ENCODE results near the gene SYNGR3.
A peak's percentile ranks its signal among the peaks of the same experiment; 100 is the strongest.

Gene SYNGR3

DNA sequence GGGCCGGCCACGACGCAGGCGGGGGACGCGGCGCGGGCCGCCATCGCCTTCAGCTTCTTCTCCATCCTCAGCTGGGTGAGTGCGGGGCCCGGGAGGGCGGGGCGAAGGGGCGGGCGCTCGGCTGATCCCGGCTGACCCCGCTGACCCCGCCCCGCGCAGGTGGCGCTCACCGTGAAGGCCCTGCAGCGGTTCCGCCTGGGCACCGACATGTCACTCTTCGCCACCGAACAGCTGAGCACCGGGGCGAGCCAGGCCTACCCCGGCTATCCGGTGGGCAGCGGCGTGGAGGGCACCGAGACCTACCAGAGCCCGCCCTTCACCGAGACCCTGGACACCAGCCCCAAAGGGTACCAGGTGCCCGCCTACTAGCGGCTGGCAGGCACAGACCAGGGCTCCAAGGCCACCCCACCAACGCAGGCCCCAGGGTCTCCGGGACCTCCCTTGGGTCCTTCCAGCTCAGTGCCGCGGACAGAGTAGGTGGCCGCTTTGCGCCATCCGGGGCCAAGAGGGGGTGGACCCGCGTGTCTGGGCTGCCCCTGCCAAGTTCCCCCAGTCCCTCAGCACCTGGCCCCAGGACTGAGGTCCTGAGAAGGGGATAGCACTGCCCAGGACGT is 3.0 kb downstream of the SYNGR3 start:
- no peak for DNase-seq

DNA sequence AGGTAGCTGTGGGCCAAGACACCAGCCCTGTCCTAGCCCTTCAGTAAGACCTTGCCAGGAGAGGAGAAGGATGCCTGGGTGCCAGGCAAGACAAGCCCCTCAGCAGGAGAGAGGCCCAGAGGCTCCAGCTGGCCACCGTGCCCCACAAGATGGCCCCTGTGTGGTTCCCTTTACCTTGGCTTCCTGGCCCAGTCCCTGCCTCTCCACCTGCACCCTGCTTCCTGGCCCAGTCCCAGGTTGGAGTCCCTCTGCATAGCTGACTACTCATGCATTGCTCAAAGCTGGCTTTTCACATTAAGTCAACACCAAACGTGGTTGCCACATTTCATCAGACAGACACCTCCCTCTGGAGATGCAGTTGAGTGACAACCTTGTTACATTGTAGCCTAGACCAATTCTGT is 4.0 kb downstream of the SYNGR3 start:
- DNase-seq: peak; percentile 54 to 65

DNA sequence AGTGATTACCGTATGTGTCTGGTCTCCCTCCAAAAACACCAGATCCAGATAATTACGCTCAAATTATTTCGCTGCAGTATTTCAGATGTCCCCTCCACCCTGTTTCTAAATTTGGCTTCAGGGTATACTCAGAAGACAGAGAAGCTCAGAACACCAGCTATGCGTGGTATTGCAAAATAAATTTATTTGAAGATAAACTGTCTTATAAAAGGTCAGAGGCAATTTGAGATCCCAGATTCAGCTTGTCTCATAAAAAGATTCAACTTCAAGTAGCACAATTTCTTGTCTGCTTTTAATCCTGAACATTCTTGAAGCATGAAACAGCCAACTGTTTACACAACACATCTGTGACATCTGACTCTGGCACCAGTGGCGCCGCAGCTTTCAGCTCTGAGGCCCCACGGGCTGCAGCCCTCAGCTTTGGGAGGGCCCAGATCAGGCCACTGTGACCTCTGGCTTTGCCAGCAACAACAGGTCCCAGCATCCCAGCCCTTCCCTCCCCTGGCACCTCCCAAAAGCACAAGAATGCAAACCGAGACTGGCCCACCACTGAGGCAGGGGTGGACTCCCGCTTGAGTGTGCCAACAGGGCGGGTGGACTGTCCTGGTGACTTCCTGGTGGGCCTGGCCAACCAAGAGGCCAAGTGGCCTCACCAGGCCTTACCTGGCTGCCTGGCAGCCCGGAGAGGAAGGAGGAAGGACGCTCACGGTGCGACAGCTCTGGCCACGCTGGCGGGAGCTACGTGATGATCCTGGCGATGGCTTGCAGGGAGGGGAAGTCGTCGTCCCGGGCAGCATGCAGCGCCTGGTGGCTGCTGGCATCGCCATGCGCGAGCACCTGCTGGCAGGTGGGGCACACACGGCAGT is 8.0 kb downstream of the SYNGR3 start:
- no peak for DNase-seq

DNA sequence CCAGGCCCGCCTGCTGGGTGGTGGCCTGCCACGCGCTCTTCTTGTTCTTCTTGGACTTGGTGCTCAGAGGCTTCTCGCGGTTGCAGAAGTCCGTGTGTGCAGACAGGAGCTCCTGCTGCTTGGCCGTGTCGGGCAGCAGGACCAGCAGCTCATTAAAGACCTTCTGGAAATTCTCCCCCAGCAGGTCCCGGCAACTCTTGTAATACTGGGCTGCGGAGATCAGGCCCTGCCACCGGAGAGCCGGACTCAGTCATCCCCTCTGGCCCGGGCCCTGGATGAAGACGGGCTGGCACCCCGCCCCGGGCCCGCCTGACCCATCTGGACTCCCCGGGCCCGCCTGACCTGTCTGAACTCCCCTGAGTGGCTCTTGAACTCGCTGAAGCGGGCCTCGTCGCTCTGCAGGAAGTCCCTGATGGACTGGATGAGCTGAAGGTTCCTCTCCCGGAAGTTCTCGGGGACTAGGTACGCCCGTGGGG is 8.6 kb downstream of the SYNGR3 start:
- no peak for DNase-seq

DNA sequence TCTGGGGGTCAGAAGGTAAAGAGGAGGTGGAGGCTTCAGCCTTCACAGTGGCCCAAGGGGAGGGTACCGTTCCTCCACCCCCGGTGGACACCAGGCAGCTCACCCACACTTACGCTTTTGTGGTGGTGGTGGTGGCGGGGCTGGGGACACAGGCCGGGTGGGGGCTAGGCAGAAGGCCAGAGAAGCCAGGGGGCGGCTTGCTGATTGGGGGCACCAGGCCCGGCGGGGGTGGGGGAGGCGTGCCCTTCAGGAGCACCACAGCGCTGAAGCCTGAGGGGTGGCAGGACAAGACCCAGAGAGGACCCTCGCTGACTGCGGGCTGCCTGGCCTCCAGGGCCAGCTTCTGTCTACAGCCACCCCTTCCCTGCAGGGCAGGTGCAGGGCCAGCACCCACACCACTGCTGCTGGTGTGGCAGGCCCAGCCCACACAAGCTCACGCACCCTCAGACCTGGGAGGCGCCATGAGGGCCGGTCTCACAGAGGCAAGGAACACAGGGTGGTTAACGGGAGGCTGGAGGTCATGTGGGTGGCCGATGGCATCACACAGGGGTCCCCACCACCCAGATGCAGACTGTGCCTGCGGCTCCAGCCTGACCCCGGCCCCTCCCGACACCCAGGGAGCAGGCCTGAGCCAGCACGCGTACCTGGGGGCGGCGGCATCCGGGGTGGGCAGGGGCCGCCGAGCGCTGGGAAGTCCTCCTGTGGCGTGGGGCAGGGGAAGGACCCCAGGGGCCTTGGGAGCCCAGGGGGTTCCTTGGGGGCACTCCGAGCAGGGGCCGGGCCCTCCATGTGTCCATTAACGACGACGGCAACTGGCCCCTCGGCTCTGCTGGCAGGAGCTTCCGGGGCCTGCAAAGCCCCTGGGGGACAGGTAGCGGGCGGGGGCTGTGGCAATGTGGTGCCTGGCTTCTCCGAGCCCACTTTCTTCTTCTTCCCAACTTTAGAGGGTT is 9.4 kb downstream of the SYNGR3 start:
- DNase-seq: no peak

DNA sequence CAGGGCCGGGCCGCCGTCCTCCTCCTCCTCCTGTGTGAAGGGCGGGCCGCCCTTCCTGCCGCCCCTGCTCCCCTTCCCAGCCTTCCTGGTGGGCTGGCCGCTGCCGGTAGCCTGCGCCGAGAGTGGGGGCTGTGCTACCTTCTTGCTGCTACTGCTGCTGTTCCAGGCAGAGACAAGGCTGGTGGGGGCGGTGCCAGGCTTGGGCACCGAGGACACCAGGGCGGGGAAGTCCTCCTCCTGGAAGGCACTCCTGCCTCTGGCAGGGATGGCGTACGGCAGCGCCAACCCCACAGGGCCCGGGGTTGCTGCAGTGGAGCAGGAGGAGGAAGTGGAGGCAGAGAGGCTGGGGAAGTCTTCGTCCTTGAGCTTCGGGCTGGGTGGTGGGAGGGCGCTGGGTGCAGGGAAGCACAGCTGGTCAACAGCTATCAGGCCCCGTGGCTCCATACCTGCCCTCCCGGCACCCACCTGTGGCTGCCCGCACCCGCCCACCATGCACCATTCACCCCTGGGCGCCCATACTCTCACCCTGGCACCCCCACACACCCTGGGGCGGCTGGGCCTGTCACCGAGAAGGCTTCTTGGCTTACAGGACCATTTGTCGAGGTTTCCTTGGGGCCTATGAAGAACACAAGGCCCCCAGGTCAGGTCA is 10.2 kb downstream of the SYNGR3 start:
- DNase-seq: no peak

DNA sequence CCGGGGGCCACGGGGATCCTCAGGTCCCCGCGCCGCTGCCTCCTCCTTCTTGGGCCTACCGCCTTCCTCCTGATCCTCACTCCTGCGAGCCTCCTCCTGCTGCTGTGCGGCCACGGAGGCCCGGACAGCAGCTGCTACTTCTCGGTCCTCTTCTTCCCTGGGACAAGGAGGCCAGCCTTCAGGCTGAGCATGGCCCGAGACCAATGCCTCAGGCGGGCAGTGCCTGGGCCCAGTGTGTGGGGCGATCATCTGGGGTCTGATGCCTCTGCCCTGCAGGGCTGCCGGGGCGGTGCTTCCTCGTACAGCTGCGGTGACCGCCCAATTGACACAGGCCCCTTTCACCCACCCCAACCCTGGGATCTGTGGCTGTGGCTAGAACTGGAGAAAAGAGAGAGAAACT is 11.3 kb downstream of the SYNGR3 start:
- DNase-seq: no peak

DNA sequence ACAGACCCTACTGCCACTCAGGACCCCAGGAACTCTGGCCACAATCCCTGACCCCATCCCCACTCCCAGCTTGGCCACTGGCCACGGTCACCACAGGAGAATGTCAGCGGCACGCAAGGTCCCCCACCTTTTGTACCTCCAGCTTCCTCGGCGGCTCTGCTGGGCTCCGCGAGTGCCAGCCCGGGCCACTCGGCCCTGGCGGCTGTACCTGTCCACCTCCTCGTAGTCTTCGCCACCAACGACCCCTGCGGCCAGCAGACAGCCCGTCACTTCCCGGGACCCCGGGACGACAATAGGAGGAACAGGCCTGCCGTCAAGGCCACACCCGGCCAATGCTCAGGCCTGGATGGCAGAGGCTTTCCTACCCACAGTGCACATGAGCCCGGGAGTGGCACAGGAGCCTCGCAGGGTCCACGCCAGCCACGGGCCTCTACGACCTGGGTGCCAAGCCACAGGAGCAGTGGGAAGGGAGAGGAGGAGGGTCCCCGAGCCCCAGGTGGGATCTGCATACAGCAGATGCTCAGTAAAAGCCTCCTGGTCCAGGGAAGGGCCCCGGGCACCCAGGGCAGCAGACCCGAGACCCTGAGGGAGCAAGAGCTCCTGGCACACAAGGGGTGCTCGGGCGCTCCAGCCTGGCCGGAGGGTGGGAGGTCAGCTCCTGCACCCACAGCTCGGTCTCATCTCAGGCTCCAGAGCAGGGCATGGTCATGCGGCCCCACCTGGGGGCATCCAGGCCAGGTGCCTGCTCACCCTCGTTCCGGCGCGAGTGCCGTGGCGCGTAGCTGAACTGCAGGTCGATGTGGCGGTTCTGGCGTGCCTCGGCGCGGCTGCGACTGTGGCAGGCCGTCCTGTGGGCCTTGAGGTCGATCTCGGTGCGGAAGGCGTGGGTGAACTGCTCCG is 11.9 kb downstream of the SYNGR3 start:
- no peak for DNase-seq

DNA sequence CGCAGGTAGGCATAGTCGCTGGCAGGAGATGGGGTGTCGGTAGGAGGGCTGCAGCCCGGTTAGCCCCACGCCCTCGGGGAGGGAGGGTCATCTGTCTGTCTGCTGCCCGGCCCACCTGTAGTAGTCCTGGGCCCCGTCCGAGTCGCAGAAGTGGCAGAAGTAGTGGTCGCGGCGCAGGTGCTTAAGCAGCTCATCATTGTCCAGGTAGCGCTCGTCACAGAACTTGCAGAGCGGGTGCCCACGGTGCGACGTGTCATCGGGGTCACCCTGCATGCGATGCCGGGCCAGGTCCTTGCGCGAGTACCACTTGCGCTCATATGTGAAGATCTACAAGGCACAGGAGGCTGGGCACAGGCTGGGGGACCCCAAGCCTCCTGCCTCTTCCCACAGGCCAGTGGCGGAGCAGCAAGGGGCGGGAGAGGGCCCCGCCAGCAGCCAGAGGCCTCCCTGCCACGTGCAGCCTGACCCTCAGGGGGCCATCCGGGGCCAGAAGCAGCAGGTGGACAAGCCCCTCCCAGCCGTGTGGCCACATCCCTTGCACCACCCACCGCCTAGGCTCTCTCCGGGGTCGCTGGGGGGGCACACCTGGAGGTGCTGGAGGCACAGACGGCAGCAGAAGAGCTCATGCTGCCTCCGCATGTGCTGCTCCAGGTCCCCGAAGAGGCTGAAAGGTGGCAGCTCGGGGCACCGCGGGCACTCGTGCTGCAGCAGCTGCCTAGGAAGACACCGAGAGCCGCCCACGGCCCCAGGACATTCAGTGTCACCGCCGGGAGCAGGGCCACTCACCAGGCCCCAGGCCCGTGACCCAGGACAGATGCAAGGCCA is 12.8 kb downstream of the SYNGR3 start:
- no peak for DNase-seq

DNA sequence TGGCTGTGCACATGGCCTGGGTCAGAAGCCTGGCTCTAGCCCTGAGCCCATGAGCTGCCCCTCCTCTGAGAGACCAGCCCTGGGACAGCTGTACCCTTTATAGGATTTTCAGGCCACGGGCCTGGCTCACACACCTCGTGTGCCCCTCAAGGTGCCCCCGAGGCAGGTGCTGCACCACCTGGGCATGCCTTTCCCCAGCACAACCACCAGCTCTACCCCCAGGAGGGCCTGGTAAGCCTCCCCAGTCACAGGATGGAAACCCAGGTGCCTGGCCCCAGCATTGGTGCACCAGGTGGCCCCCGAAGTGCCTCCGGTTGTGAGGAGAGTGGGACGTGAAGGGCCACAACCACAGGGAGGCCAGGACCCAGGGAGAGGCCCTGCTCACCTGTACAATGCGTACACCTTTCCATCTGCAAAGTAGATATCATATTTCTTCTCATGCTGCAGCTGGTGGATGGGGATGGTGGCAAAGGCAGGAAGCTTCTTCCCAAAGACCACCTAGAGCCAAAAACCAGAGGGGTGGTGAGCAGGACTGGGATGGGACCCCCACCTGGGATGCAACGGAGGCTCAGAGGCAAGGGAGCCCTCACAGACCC is 13.6 kb downstream of the SYNGR3 start:
- DNase-seq: no peak

DNA sequence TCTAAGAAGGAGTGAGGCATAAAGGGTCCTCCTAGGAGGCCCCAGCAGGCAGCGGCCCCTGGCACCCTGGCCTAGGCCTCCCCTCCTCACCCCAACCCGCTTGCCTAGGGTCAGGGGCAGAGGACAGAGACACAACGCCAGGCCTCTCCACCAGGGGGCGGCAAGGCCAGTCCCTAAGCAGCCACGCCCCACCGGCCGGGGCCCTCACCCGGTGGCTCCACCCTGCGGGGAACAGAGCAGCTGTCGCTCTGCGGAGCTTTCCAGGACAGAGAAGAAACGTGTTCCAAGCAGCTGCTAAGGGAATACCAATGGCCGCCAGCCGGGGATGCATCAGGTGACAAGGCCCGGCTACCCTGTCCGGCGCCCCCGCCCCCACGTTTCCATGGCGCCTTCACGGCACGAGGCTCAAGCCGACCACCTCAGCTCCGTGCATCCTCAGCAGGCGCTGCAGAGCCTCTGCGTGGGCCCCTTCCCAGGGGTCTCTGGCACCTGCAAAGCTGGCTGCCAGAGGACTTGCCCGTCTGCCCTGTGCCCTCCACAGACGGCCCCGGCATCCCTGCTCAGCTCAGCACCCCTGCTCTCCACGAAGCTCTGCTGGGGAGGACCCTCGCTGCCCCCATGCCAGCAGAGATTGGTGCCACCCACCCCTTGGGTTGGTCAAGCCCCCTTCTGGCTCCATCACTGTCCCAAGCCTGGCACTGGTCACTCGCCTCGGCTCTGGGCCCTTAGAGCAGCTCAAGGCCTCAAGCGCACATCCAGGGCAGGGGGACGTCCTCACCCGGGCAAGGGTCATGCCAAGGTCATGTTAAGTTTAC is 14.3 kb downstream of the SYNGR3 start:
- DNase-seq: peak; percentile 84 to 94

DNA sequence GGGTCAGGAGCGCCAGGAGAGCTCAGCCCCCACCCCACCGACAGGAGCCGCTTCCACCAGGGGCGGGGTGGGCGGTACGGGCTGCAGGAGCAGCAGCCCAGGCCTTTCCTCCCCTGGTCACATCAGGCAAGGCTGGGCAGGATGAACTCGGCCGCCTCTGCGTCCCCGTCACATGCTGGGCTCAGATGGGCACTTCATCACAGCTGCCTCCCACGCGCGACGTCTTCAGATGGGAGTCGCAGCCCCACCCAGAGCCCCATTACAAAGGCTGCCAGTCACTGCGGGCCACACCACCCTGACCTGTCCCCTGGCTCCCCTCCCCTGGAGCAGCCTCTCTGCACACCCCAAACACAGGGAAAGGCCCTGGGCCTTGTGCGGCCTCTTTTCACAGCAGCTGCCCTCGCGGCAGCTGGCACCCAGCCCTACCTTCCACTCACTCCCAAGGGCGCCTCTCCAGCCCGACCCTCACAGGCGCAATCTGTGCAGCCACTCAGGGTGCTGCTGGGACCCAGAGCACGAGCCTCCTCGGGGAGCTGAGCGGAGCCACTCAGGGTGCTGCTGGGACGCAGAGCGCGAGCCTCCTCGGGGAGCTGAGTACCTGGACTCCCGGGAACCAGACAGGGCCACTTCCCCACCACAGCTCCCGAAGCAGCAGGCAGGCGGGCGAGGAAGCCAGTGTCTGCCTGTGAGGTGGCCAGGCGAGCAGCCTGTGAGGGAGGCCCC is 15.2 kb downstream of the SYNGR3 start:
- peak; percentile 53 to 66 for DNase-seq

DNA sequence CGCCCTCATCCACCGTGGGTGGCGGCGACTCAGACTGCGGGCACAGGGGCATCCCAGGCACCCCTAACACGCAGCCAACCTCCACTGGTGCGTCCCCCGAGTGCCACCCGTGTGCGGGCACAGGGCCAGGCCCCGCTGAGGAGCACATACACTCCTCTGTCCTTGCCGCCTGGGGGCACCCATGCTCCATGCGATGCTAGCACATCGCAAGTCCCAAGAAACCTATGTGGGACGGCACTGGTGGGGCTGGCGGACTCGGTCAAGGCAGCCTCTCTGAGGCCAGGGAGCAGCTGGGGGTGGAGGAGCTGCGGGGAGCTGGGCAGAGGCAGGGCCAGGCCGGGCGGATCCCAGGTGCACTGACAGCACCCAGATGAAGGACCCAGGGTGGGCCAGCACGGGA is 15.9 kb downstream of the SYNGR3 start:
- peak; percentile 55 to 58 for DNase-seq

DNA sequence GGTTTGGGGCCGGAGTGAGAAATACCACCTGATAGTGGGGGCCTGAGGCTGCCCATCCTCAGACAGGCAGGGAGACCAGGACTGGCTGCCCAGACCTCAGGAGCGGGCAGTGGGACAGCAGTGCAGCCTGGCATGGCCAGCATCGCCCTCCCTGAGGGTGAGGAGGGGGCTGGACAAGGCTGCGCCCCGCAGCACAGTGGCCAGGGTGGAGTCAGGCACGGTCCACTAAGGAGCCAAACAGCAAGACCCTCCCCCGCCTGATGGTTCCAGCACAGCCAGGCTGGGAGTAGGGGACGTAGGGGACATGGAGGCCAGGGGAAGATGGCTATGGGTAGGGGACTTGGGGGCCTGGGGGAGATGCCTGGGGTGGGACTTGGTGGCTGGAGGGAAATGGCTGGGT is 16.5 kb downstream of the SYNGR3 start:
- DNase-seq: no peak

DNA sequence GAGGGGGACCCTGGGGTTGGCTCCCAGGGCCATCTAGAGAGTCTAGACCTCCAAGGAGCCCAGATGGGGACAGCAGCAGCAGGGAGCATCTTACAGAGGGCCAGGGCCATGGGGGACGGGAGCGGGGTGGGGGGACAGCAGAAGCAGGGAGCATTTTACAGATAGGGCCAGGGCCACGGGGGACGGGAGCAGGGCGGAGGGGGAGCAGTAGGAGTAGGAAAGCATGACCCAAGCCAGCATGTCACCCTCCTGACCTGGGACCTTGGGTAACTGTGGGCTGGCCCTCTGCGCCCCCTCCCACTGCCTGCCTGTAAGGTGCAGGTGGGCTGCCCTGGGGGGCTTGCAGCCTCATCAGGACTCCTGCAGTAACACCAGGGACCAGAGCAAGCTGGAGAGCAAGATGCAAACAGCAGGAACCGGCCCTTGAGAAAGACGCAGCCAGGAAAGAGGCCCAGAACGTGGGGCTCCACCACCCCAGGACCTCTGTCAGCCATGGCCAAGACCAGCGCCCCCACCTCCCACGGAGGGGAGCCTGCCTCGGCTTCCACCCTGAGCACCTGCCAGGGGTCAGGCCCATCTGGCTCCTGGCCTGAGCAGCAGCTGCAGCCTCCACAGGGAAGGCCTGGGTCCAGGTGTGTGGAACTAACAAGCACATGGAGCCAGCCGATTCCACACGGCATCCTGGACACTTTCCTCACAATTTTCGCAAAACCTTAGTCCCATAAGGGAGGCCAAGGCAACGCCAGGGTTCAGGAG is 17.5 kb downstream of the SYNGR3 start:
- DNase-seq: no peak

DNA sequence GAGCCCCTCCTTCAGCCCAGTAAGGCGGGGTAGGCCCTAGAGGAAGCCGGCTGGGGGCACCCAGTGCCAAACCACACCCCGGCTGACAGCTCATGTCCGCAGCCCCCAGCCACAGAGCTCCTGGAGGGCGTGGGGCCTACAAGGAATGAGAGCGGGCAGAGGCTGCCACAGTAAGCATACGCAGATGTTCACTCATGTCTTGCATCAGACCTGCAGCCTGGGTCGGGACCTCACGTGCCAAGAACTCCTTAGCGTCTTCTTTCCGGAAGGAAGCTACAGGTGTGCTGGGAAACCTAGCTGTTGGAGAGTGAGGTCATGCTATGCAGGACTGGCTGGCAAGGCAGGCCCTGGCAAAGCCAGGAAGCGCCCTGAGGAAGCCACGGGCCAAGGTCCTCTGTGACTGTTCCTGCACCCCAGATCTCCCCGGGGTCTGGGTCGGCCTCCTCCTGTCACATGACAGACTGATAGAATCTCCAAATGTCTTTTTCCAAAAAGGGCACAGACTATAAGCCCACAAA is 18.3 kb downstream of the SYNGR3 start:
- DNase-seq: no peak

DNA sequence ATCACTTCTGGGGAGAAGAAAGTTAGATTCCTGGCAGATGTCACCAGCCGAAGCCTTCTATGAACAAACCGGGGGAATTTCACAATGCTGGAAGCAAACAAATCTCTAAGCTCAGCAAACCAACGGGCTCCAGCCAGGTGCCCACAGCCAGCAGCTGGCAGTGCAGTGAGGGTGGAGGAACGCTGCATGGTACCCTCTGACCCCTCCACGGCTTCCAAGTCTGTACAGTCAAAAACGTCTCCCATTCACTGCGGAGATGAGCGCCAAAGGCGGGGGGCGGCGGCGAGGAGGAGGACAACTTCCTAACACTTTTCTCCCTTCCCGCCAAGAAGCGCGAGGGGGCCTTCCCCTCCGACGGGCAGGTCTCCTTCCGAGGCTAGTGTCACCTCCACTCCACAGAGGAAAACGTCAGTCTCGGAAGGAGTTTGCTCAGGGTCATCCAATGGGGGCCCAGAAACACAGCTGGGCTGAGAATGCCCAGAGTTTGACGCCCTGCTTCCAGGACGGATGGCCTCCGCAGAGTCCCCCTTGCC is 18.9 kb downstream of the SYNGR3 start:
- DNase-seq: peak; percentile 28 to 36

Measured in inflammatory macrophage treated with lipopolysaccharide for 1 hour (primary cell).